ENCODE measurements around the gene GPC5. TPM values are rescaled to one million over a fixed set of nuclear protein-coding genes. Genes with fewer than 3 reads are reported as not detected.

GPC5 gene
- total and polyA plus RNA-seq, 2 of the 13 experiments (the other 11 are each of a cell fraction or from before 2014, with no cell fraction given) = 0.02 to 0.07 TPM

DNA sequence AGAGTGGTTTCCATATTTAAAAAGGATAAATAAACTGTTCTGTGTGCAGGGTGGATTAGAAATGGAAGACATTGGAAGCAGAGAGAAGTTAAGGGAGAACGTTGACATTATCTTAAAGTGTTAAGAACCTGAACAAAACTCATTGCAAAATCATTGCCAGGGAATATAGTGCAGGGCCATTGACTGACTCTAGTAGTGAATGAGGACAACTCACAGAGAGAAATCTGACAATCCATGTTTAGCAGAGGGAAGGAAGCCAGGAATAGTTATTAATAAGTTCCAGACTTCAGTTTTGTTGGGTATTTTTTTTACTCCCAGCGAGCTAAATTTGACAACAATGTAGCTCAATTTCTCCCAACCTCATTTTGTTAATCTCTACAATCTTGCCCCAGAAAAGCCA, 1273.4 kb downstream of the GPC5 start:
- H3K4me3 ChIP-seq (replicated peaks in 1 of 3; ENCODE audit: insufficient read depth in 1 of 3, low read depth in 2 of 3, low read length in 3 of 3) = no peak overlapping the region
- FAIRE-seq = no peak
- H3K4me2 ChIP-seq (ENCODE audit: low read depth, low read length) = no peak overlapping the region
- no peaks in the 10 kb centered on the region; a peak in 1 of 5 replicates for H3K27me3 ChIP-seq (ENCODE audit: control insufficient read depth in 1 of 2, insufficient read depth in 2 of 2, low read length in 2 of 2)
- TF ChIP-seq SOX5 (CRISPR knock-in tag; IDR thresholded peaks at IDR 0.05; ENCODE audit: borderline replicate concordance) (no peak), HNRNPUL1 (IDR thresholded peaks at IDR 0.05; ENCODE audit: low read depth, low read length) (no peak), ZXDC (CRISPR knock-in tag; IDR thresholded peaks at IDR 0.05) (no peak), SIN3A (IDR thresholded peaks at IDR 0.05; ENCODE audit: borderline replicate concordance, low read depth, low read length) (no peak), NBN (conservative IDR thresholded peaks at IDR 0.05) (no peak), GTF2F1 (IDR thresholded peaks at IDR 0.05; ENCODE audit: low read length) (no peak), NFIB (CRISPR knock-in tag; IDR thresholded peaks at IDR 0.05; ENCODE audit: borderline replicate concordance) (no peak), ETV5 (CRISPR knock-in tag; IDR thresholded peaks at IDR 0.05; ENCODE audit: borderline replicate concordance) (no peak)
- CTCF ChIA-PET (ENCODE audit: low intra/inter-chr PET ratio, low total read pairs) = no interaction called here
- no peaks in the 10 kb centered on the region for H4K20me1 ChIP-seq (ENCODE audit: insufficient read depth, low read length)
- no peak overlapping the region for H2AFZ ChIP-seq (ENCODE audit: low read length)
- no TSS peak for BruUV-seq (replicated peaks)
- POLR2A ChIA-PET = no interaction called here
- in situ Hi-C loops (cut with HindIII; ENCODE audit: extremely low pct_ligation_motif_present, low pct_unique_long_range_greater_than_20kb) = no loop called here
- H3K79me2 ChIP-seq (ENCODE audit: insufficient read depth, low read length) = no peaks in the 10 kb centered on the region
- no peak overlapping the region for H3K9ac ChIP-seq (ENCODE audit: insufficient read depth, low read depth, low read length)
- intact Hi-C loops (cut with micrococcal nuclease; ENCODE audit: unreplicated experiment) = no loop called here
- H3K36me3 ChIP-seq (replicated peaks in 1 of 2; ENCODE audit: control insufficient read depth in 1 of 2, insufficient read depth in 2 of 2, low read length in 2 of 2) = no peaks in the 10 kb centered on the region
- H3K9me3 ChIP-seq (ENCODE audit: low read length) = no peaks in the 10 kb centered on the region
- DNase-seq (ENCODE audit: low spot score) = no peak
- H3K27ac ChIP-seq (ENCODE audit: extremely low read length, insufficient read depth, low read length) = no peak overlapping the region
- no peaks in the 10 kb centered on the region for H3K4me1 ChIP-seq (ENCODE audit: insufficient read depth, low read length)
- 2% methylated on average over 2 of the region's 2 CpGs for WGBS (ENCODE audit: low lambda C conversion rate)
- ATAC-seq = no peak

Measured in HepG2 (cell line).